GM12801 (cell line): Measurements from ENCODE around the gene PPP2R5A.

Experiments used
- TF ChIP-seq, protein P1 (sequence below): IDR thresholded peaks from one replicate; pipeline ENCODE4 v1.5.1; 2011; ENCODE audit warnings: control low read depth; ENCODE audit not compliant: insufficient read length; ENCODE audit errors: extremely low read depth

PPP2R5A gene

DNA sequence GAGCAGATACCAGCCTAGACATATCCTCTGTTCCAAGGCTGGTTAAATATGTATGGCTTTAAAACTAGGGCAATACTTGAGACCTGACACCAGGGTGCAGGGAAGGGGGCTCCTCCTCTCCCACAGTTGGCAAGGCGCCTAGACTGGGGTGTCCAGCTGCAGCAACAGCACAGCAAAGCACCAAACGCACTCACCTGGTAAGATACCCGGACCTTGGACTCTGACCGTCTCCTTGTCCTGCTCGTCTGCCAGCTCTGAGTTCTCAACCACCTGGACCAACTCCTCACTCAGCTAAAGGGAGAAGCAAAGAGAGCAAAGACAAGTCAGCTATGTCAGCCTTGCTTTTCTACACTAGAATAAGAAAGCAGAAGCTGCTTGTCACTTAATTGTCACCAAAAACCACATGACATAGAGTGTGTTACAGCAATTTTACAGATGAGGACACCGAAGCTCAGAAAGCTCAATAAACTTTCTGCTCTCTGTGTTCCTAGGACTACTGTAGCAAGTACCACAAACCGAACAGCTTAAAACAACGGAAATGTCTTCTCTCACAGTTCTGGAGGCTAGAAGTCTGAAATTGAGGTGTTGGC, 125.1 kb downstream of the PPP2R5A start:
- TF ChIP-seq, protein P1, sequence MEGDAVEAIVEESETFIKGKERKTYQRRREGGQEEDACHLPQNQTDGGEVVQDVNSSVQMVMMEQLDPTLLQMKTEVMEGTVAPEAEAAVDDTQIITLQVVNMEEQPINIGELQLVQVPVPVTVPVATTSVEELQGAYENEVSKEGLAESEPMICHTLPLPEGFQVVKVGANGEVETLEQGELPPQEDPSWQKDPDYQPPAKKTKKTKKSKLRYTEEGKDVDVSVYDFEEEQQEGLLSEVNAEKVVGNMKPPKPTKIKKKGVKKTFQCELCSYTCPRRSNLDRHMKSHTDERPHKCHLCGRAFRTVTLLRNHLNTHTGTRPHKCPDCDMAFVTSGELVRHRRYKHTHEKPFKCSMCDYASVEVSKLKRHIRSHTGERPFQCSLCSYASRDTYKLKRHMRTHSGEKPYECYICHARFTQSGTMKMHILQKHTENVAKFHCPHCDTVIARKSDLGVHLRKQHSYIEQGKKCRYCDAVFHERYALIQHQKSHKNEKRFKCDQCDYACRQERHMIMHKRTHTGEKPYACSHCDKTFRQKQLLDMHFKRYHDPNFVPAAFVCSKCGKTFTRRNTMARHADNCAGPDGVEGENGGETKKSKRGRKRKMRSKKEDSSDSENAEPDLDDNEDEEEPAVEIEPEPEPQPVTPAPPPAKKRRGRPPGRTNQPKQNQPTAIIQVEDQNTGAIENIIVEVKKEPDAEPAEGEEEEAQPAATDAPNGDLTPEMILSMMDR = no peak
